HG02840 (cell line): ENCODE results near the gene NOTCH1.

ENCODE experiments used
- ATAC-seq: cut with Tn5 transposase; IDR thresholded peaks from one replicate; pipeline ENCODE4 v1.9.1; 2021; ENCODE audit warnings: mild to moderate bottlenecking, moderate library complexity, moderate number of reproducible peaks; ENCODE audit not compliant: unreplicated experiment, low FRiP score

Gene NOTCH1

GRCh38 chr9:136522314-136523237 lies 23.3 kb downstream of the NOTCH1 start:
- ATAC-seq = no peak

GRCh38 chr9:136521537-136521936 lies 24.3 kb downstream of the NOTCH1 start:
- ATAC-seq = no peak

GRCh38 chr9:136520053-136520540 lies 25.8 kb downstream of the NOTCH1 start:
- ATAC-seq = no peak

- no peak for ATAC-seq
Observed at GRCh38 chr9:136519263-136520052, 26.4 kb downstream of the NOTCH1 start.

GRCh38 chr9:136518623-136519022 lies 27.2 kb downstream of the NOTCH1 start:
- ATAC-seq = no peak

GRCh38 chr9:136517950-136518349 lies 27.9 kb downstream of the NOTCH1 start:
- ATAC-seq = no peak

- ATAC-seq = no peak
Observed at GRCh38 chr9:136517012-136517743, 28.7 kb downstream of the NOTCH1 start.

GRCh38 chr9:136516191-136516654 lies 29.6 kb downstream of the NOTCH1 start:
- ATAC-seq = no peak

GRCh38 chr9:136515276-136515675 lies 30.6 kb downstream of the NOTCH1 start:
- ATAC-seq = no peak

- ATAC-seq = no peak
Observed at GRCh38 chr9:136514022-136514714, 31.7 kb downstream of the NOTCH1 start.

- ATAC-seq = no peak
Observed at GRCh38 chr9:136513191-136513590, 32.7 kb downstream of the NOTCH1 start.

GRCh38 chr9:136512651-136513071 lies 33.2 kb downstream of the NOTCH1 start:
- ATAC-seq = no peak

- no peak for ATAC-seq
Observed at GRCh38 chr9:136511670-136512592, 33.9 kb downstream of the NOTCH1 start.

- no peak for ATAC-seq
Observed at GRCh38 chr9:136511144-136511669, 34.6 kb downstream of the NOTCH1 start.

GRCh38 chr9:136510561-136510960 lies 35.3 kb downstream of the NOTCH1 start:
- ATAC-seq = no peak

- ATAC-seq = no peak
Observed at GRCh38 chr9:136509549-136509948, 36.3 kb downstream of the NOTCH1 start.

- ATAC-seq = no peak
Observed at GRCh38 chr9:136508729-136509500, 36.9 kb downstream of the NOTCH1 start.

- no peak for ATAC-seq
Observed at GRCh38 chr9:136507992-136508375, 37.9 kb downstream of the NOTCH1 start.
